OCI-LY3 (cell line): ENCODE data around the gene SLC25A14.
"Not testable (repeated sequence)": the region's sequence is repeated elsewhere in the genome, so short reads cannot be mapped to it uniquely, and the experiment has no call there.

Source experiments
- H2AFZ ChIP-seq: fragments of 200-600, 300-600 bp; shearing (Covaris generic); 2 replicates; pipeline ENCODE4 v1.6.0; 2014; ENCODE audit warnings: antibody characterized with exemption, low read depth, low read length
- H3K27ac ChIP-seq: fragments of 200-600, 300-600 bp; sonication (generic); 2 replicates; pipeline ENCODE4 v1.5.1; 2014; ENCODE audit warnings: mild to moderate bottlenecking, low read length, moderate library complexity, mixed read lengths
- H3K27me3 ChIP-seq: fragments of 200-600, 300-600 bp; sonication (generic); 2 replicates; pipeline ENCODE4 v1.6.1; 2014; ENCODE audit warnings: low read depth, low read length, mixed read lengths
- H3K36me3 ChIP-seq: fragments of 200-600, 300-600 bp; sonication (generic); replicated peaks from 2 replicates; pipeline ENCODE3; 2014; ENCODE audit warnings: low read depth, low read length, mixed read lengths
- H3K4me1 ChIP-seq: fragments of 300-600, 200-600 bp; sonication (generic); 2 replicates; pipeline ENCODE4 v1.6.1; 2014; ENCODE audit warnings: low read length, mixed read lengths
- H3K4me2 ChIP-seq: fragments of 200-600, 300-600 bp; sonication (generic); 2 replicates; pipeline ENCODE4 v1.6.1; 2014; ENCODE audit warnings: low read length, mixed read lengths
- H3K4me3 ChIP-seq: fragments of 300-600, 200-600 bp; sonication (generic); 2 replicates; pipeline ENCODE4 v1.5.1; 2014; ENCODE audit warnings: antibody characterized with exemption, mild to moderate bottlenecking, low read length, moderate library complexity
- H3K79me2 ChIP-seq: fragments of 300-600, 200-600 bp; shearing (Covaris generic); 2 replicates; pipeline ENCODE4 v1.6.1; 2014; ENCODE audit warnings: mild to moderate bottlenecking, low read length, mixed read lengths
- H3K9ac ChIP-seq: fragments of 300-600, 200-600 bp; shearing (Covaris generic); 2 replicates; pipeline ENCODE4 v1.6.0; 2014; ENCODE audit warnings: mild to moderate bottlenecking, low read length, moderate library complexity
- H3K9me3 ChIP-seq: fragments of 200-600, 300-600 bp; shearing (Covaris generic); 2 replicates; pipeline ENCODE4 v1.6.1; 2014; ENCODE audit warnings: low read length, mixed read lengths; ENCODE audit not compliant: insufficient read depth
- H4K20me1 ChIP-seq: fragments of 200-600, 300-600 bp; sonication (generic); 2 replicates; pipeline ENCODE4 v1.6.1; 2016; ENCODE audit warnings: low read length, mixed read lengths; ENCODE audit not compliant: insufficient read depth
- EZH2phosphoT487 ChIP-seq: fragments of 200-600 bp; shearing (Covaris generic); IDR thresholded peaks from 2 replicates; pipeline ENCODE4 v1.6.1; 2018; ENCODE audit warnings: antibody characterized with exemption, mixed run types, low read depth
- TF ChIP-seq, protein P1 (sequence below): fragments of 200-600, 300-600 bp; sonication (generic); IDR thresholded peaks from 2 replicates; pipeline ENCODE4 v1.5.1; 2014; ENCODE audit warnings: antibody characterized with exemption, low read length, low read depth

Gene SLC25A14

DNA sequence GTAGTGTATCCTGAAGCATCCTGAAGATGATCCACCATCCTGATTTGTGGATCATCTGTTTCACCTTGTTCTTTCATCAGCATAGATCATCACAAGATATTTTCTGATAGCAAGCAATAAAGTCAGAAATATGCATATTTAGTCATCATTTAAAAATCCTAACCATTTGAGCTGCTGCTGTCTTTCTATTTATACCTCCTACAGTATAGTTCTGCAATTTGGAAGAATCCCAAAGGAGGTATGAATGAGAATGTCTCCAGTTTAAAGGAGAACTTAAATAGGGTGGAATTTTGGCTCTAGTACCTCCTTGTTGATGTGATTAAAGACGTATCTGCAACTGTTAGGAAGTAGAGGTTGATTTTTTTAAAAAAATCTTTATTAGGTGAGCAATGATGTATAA is 7.6 kb downstream of the SLC25A14 start:
- no peak overlapping the region for H2AFZ ChIP-seq
- no peaks in the 10 kb centered on the region for H3K79me2 ChIP-seq
- TF ChIP-seq EZH2phosphoT487: no peak
- TF ChIP-seq, protein P1, sequence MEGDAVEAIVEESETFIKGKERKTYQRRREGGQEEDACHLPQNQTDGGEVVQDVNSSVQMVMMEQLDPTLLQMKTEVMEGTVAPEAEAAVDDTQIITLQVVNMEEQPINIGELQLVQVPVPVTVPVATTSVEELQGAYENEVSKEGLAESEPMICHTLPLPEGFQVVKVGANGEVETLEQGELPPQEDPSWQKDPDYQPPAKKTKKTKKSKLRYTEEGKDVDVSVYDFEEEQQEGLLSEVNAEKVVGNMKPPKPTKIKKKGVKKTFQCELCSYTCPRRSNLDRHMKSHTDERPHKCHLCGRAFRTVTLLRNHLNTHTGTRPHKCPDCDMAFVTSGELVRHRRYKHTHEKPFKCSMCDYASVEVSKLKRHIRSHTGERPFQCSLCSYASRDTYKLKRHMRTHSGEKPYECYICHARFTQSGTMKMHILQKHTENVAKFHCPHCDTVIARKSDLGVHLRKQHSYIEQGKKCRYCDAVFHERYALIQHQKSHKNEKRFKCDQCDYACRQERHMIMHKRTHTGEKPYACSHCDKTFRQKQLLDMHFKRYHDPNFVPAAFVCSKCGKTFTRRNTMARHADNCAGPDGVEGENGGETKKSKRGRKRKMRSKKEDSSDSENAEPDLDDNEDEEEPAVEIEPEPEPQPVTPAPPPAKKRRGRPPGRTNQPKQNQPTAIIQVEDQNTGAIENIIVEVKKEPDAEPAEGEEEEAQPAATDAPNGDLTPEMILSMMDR: no peak
- H3K9ac ChIP-seq: no peak overlapping the region
- no peaks in the 10 kb centered on the region for H4K20me1 ChIP-seq
- no peak overlapping the region for H3K4me3 ChIP-seq
- H3K36me3 ChIP-seq: no peaks in the 10 kb centered on the region
- no peaks in the 10 kb centered on the region for H3K27me3 ChIP-seq
- H3K27ac ChIP-seq: no peak overlapping the region
- no peak overlapping the region for H3K4me2 ChIP-seq
- H3K9me3 ChIP-seq: no peaks in the 10 kb centered on the region
- no peaks in the 10 kb centered on the region for H3K4me1 ChIP-seq

DNA sequence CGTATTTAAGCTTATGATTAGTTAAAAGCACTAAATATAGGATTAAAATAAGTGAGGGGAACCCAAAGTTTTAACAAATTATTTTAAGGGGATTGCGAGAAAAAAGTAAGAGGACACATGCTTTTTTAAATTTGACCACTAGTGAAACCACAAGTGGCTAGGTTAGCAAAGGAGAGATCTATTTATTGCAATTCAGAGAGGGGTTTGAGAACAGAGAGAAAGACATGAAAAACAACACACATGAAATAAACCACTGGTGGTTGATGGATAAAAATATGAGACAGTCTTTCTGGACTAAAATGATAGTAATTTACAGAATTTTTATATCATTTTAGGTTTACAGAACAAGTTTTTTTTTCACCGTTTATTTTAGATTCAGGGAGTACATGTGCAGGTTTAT is 11.8 kb downstream of the SLC25A14 start:
- H3K4me3 ChIP-seq: no peak overlapping the region
- TF ChIP-seq, protein P1: no peak
- TF ChIP-seq EZH2phosphoT487: no peak
- no peaks in the 10 kb centered on the region for H3K36me3 ChIP-seq
- no peak overlapping the region for H2AFZ ChIP-seq
- no peaks in the 10 kb centered on the region for H3K27me3 ChIP-seq
- H3K27ac ChIP-seq: no peak overlapping the region
- H3K9me3 ChIP-seq: no peaks in the 10 kb centered on the region
- H3K9ac ChIP-seq: no peak overlapping the region
- H4K20me1 ChIP-seq: no peaks in the 10 kb centered on the region
- H3K79me2 ChIP-seq: no peaks in the 10 kb centered on the region
- H3K4me1 ChIP-seq: no peaks in the 10 kb centered on the region
- H3K4me2 ChIP-seq: no peak overlapping the region

DNA sequence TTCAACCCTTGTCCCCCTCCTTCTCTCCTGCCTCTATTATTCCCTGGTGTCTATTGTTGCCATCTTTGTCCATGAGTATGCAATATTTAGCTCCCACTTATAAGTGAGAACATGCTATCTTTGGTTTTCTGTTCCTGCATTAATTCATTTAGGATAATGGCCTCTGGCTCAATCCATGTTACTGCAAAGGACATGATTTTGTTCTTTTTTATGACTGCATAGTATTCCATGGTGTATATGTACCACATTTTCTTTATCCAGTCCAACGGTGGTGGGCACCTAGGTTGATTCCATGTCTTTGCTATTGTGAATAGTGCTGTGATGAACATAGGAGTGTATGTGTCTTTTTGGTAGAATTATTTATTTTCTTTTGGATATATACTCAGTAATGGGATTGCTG is 12.3 kb downstream of the SLC25A14 start:
- not testable (repeated sequence) for H3K27ac ChIP-seq, H3K9me3 ChIP-seq, H3K4me2 ChIP-seq, H3K4me3 ChIP-seq, H3K4me1 ChIP-seq, H3K27me3 ChIP-seq, H3K9ac ChIP-seq, H4K20me1 ChIP-seq, H3K79me2 ChIP-seq, H2AFZ ChIP-seq, H3K36me3 ChIP-seq

DNA sequence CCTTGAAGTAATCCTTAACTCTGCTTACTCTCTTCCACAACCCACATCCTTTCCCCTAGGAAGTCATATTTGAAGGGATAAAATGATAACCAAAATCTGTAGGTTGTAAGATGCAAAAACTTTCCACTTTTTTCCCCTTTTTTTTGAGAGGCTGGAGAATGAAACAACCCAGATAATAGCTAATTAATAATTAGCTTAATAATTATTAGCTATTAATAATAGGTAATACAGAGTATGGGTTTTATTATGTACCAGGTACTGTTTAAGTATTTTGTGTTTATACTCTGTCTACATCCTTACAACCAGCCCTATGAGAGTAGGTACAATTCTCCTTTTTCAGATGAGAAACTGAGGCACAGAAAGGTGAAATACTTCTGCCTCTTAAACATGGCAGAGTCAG is 36.4 kb downstream of the SLC25A14 start:
- no peaks in the 10 kb centered on the region for H4K20me1 ChIP-seq
- no peak overlapping the region for H3K4me2 ChIP-seq
- no peaks in the 10 kb centered on the region for H3K36me3 ChIP-seq
- no peak overlapping the region for H3K9ac ChIP-seq
- no peaks in the 10 kb centered on the region for H3K4me1 ChIP-seq
- H3K27me3 ChIP-seq: no peaks in the 10 kb centered on the region
- no peaks in the 10 kb centered on the region for H3K9me3 ChIP-seq
- TF ChIP-seq, protein P1: no peak
- no peak for TF ChIP-seq EZH2phosphoT487
- no peak overlapping the region for H3K27ac ChIP-seq
- no peak overlapping the region for H3K4me3 ChIP-seq
- H3K79me2 ChIP-seq: no peaks in the 10 kb centered on the region
- H2AFZ ChIP-seq: no peak overlapping the region
